Measurements from ENCODE around the gene MYO3B. TPM values are rescaled to one million over a fixed set of nuclear protein-coding genes. Genes with fewer than 3 reads are reported as not detected.

MYO3B gene
- total RNA-seq, 1 donor from 2014 or later = not detected

DNA sequence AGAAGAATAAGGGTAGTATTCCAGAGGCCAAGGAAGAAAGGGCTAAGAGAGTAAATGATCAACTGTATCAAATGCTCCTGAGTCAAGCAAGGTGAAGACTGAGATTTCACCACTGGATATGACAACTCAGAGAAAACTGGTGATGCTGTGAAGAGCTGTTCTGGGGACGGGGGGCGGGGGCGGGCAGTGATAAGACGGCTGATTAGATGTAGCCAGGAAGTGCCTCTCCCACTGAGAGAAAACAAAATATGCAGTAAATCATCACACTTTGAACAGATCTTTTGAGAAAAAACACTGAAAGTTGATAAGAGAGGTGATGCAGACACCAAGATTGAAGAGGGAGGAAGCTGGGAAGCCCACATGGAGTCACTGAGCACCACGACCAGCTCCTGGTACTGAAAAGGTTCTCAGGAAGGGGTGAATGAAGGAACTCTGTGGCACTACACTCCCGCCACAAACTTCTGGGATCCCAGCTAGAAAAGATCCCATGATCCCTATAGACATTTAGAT lies 75.8 kb downstream of the MYO3B start:
- ATAC-seq (no peak), DNase-seq (no peak)
- Histone ChIP-seq H3K27me3 (ENCODE audit: low read depth) (no peaks in the 10 kb centered on the region), H3K27ac (no peak overlapping the region), H3K36me3 (no peaks in the 10 kb centered on the region), H3K4me3 (no peak overlapping the region), H3K4me1 (no peaks in the 10 kb centered on the region), H3K9me3 (no peaks in the 10 kb centered on the region)
- TF ChIP-seq CTCF (IDR thresholded peaks at IDR 0.05) = no peak
- intact Hi-C loops (cut with DNase I) = no loop called here

DNA sequence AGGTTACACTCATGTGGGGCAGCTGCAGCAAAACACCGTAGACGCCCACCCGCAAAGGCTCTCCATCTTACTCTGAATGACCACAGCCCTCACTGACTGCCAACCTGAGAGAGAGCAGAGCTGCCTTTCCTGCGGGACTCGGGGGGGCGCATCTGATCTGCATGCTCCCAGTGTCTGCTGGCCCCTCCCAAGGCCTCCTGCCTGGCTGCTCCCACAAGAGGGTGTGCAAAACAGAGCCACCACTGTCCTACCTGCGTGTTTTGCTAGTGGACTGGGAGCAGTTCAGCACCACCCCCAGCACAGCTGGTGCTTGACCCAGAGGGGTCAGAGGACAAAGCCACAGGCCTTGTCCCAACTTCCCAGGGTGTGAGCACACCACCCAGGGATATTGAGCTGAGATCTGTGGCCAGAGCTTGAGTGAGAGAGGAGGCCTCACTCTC lies 76.4 kb downstream of the MYO3B start:
- no peaks in the 10 kb centered on the region for H3K9me3 ChIP-seq
- ATAC-seq (no peak), DNase-seq (no peak)
- H3K4me1 ChIP-seq = no peaks in the 10 kb centered on the region
- no peaks in the 10 kb centered on the region for H3K27me3 ChIP-seq (ENCODE audit: low read depth)
- intact Hi-C loops (cut with DNase I) = no loop called here
- TF ChIP-seq CTCF (IDR thresholded peaks at IDR 0.05) = no peak
- no peak overlapping the region for H3K27ac ChIP-seq
- H3K36me3 ChIP-seq = no peaks in the 10 kb centered on the region
- no peak overlapping the region for H3K4me3 ChIP-seq

- Histone ChIP-seq H3K4me1 (no peaks in the 10 kb centered on the region), H3K36me3 (no peaks in the 10 kb centered on the region), H3K27ac (no peak overlapping the region), H3K27me3 (ENCODE audit: low read depth) (no peaks in the 10 kb centered on the region), H3K4me3 (no peak overlapping the region), H3K9me3 (no peaks in the 10 kb centered on the region)
- intact Hi-C loops (cut with DNase I) = no loop called here
- no peak for ATAC-seq
- no peak for TF ChIP-seq CTCF (IDR thresholded peaks at IDR 0.05)
- DNase-seq = no peak
Measured at GRCh38 chr2:170255137-170255536, 77.2 kb downstream of the MYO3B start.

GRCh38 chr2:170255971-170256370 lies 78.0 kb downstream of the MYO3B start:
- DNase-seq (no peak), ATAC-seq (no peak)
- intact Hi-C loops (cut with DNase I) = no loop called here
- no peak for TF ChIP-seq CTCF (IDR thresholded peaks at IDR 0.05)
- Histone ChIP-seq H3K36me3 (no peaks in the 10 kb centered on the region), H3K27ac (no peak overlapping the region), H3K4me1 (no peaks in the 10 kb centered on the region), H3K27me3 (ENCODE audit: low read depth) (no peaks in the 10 kb centered on the region), H3K9me3 (no peaks in the 10 kb centered on the region), H3K4me3 (no peak overlapping the region)

DNA sequence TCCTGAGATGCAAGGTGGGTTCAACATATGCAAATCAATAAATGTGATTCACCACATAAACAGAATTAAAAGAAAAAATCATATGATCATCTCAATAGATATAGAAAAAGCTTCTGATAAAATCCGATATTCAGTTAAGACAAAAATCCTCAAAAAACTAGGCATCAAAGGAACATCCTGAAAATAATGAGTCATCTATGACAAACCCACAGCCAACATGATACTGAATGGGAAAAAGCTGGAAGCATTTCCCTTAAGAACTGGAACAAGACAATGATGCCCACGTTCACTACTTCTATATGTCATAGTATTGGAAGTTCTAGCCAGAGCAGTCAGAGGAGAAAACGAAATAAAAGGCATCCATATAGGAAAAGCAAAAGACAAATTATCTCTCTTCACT lies 80.4 kb downstream of the MYO3B start:
- TF ChIP-seq CTCF (IDR thresholded peaks at IDR 0.05) = no peak
- ATAC-seq = no peak

DNA sequence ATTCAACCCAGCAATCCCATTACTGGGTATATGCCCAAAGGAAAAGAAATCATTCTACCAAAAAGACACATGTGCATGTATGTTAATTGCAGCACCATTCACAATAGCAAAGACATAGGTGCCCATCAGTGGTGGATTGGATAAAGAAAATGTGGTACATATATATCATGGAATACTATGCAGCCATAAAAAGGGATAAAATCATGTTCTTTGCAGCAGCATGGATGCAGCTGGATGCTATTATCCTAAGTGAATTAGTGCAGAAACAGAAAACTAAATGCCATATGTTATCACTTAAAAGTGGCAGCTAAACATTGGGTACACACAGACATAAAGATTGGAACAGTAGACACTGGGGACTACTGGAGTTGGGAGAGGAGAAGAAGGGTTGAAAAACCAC lies 82.2 kb downstream of the MYO3B start:
- TF ChIP-seq CTCF (IDR thresholded peaks at IDR 0.05) = no peak
- Histone ChIP-seq H3K27ac (no peak overlapping the region), H3K27me3 (ENCODE audit: low read depth) (no peaks in the 10 kb centered on the region), H3K36me3 (no peaks in the 10 kb centered on the region), H3K9me3 (peaks cover 13% of the 10 kb centered on the region), H3K4me3 (no peak overlapping the region), H3K4me1 (no peaks in the 10 kb centered on the region)
- intact Hi-C loops (cut with DNase I) = no loop called here
- DNase-seq (no peak), ATAC-seq (no peak)

More for the DNA sequence above, 80.4 kb downstream of the MYO3B start:
- DNase-seq = no peak
- Histone ChIP-seq H3K27me3 (ENCODE audit: low read depth) (no peaks in the 10 kb centered on the region), H3K36me3 (no peaks in the 10 kb centered on the region), H3K4me3 (no peak overlapping the region), H3K27ac (no peak overlapping the region), H3K4me1 (no peaks in the 10 kb centered on the region), H3K9me3 (peaks cover 10% of the 10 kb centered on the region)
- intact Hi-C loops (cut with DNase I) = no loop called here

All from lower lobe of right lung (tissue), 2 donors.